ENCODE data around the gene SMIM5. TPM values are rescaled to one million over a fixed set of nuclear protein-coding genes. Genes with fewer than 3 reads are reported as not detected.
A peak's percentile ranks its signal among the peaks of the same experiment; 100 is the strongest.

Gene SMIM5
- total RNA-seq, 1 donor from 2014 or later: not detected

GRCh38 chr17:75633486-75634375, 497 bp downstream of the SMIM5 start:
- H3K27ac Mint-ChIP-seq: peak overlapping the region; percentile 92
- TF ChIP-seq CTCF (IDR thresholded peaks at IDR 0.05): peak; percentile 69
- TF ChIP-seq EZH2phosphoT487 (IDR thresholded peaks at IDR 0.05): no peak
- no peak for TF ChIP-seq EZH2 (IDR thresholded peaks at IDR 0.05)
- H3K4me3 Mint-ChIP-seq: peak overlapping the region; percentile 80
- H3K9me3 ChIP-seq (ENCODE audit: low read depth): no peaks in the 10 kb centered on the region
- H3K4me1 Mint-ChIP-seq: peaks cover 42% of the 10 kb centered on the region
- H3F3A ChIP-seq (ENCODE audit: low read depth): peaks cover 22% of the 10 kb centered on the region
- no peaks in the 10 kb centered on the region for H3K9me3 Mint-ChIP-seq
- peak overlapping the region; percentile 38 for H3K4me3 ChIP-seq
- H3K27me3 Mint-ChIP-seq (ENCODE audit: insufficient read depth, low read depth): peaks cover 14% of the 10 kb centered on the region
- no peaks in the 10 kb centered on the region for H3K79me2 ChIP-seq (ENCODE audit: low read depth)
- peaks cover 55% of the 10 kb centered on the region for H4K20me1 ChIP-seq (ENCODE audit: low read depth)
- H3K4me2 ChIP-seq: peak overlapping the region; percentile 75
- no peak overlapping the region for H2AFZ ChIP-seq (replicated peaks)
- peak; percentile 95 for DNase-seq (ENCODE audit: low spot score)
- H3K27me3 ChIP-seq: no peaks in the 10 kb centered on the region
- no peaks in the 10 kb centered on the region for H3K36me3 ChIP-seq
- H3K4me1 ChIP-seq: peaks cover 25% of the 10 kb centered on the region
- no peak overlapping the region for H3K27ac ChIP-seq
- no peak overlapping the region for H3K9ac ChIP-seq
- no peaks in the 10 kb centered on the region for H3K36me3 Mint-ChIP-seq

GRCh38 chr17:75634376-75634740, 1.1 kb downstream of the SMIM5 start:
- Mint-ChIP-seq H3K27ac (peak overlapping the region; percentile 74), H3K36me3 (no peaks in the 10 kb centered on the region), H3K9me3 (no peaks in the 10 kb centered on the region), H3K4me1 (peaks cover 42% of the 10 kb centered on the region), H3K27me3 (ENCODE audit: insufficient read depth, low read depth) (peaks cover 14% of the 10 kb centered on the region), H3K4me3 (no peak overlapping the region)
- Histone ChIP-seq H3K4me1 (peaks cover 25% of the 10 kb centered on the region), H3K27me3 (no peaks in the 10 kb centered on the region), H4K20me1 (ENCODE audit: low read depth) (peaks cover 55% of the 10 kb centered on the region), H3K79me2 (ENCODE audit: low read depth) (no peaks in the 10 kb centered on the region), H3K36me3 (no peaks in the 10 kb centered on the region), H3K9ac (no peak overlapping the region), H3K4me3 (peak overlapping the region; percentile 38), H2AFZ (replicated peaks) (no peak overlapping the region), H3K9me3 (ENCODE audit: low read depth) (no peaks in the 10 kb centered on the region), H3F3A (ENCODE audit: low read depth) (peaks cover 22% of the 10 kb centered on the region), H3K27ac (no peak overlapping the region), H3K4me2 (peak overlapping the region; percentile 75)
- peak; percentile 83 for DNase-seq (ENCODE audit: low spot score)
- no peak for TF ChIP-seq EZH2phosphoT487 (IDR thresholded peaks at IDR 0.05)
- no peak for TF ChIP-seq CTCF (IDR thresholded peaks at IDR 0.05)
- TF ChIP-seq EZH2 (IDR thresholded peaks at IDR 0.05): no peak

GRCh38 chr17:75634754-75635609, 1.7 kb downstream of the SMIM5 start:
- Histone ChIP-seq H3K27ac (no peak overlapping the region), H2AFZ (replicated peaks) (no peak overlapping the region), H3K36me3 (no peaks in the 10 kb centered on the region), H3K27me3 (no peaks in the 10 kb centered on the region), H3K9ac (no peak overlapping the region), H3K4me1 (peaks cover 25% of the 10 kb centered on the region), H4K20me1 (ENCODE audit: low read depth) (peaks cover 55% of the 10 kb centered on the region), H3F3A (ENCODE audit: low read depth) (peaks cover 22% of the 10 kb centered on the region), H3K4me3 (no peak overlapping the region), H3K4me2 (peak overlapping the region; percentile 75), H3K9me3 (ENCODE audit: low read depth) (no peaks in the 10 kb centered on the region), H3K79me2 (ENCODE audit: low read depth) (no peaks in the 10 kb centered on the region)
- Mint-ChIP-seq H3K9me3 (no peaks in the 10 kb centered on the region), H3K27me3 (ENCODE audit: insufficient read depth, low read depth) (peaks cover 14% of the 10 kb centered on the region), H3K27ac (peak overlapping the region; percentile 74), H3K4me3 (peak overlapping the region; percentile 33), H3K36me3 (no peaks in the 10 kb centered on the region), H3K4me1 (peaks cover 42% of the 10 kb centered on the region)
- TF ChIP-seq EZH2 (IDR thresholded peaks at IDR 0.05): no peak
- TF ChIP-seq CTCF (IDR thresholded peaks at IDR 0.05): no peak
- TF ChIP-seq EZH2phosphoT487 (IDR thresholded peaks at IDR 0.05): no peak
- DNase-seq (ENCODE audit: low spot score): no peak

Data from neural progenitor cell (in vitro differentiated cells).